H1 (cell line): Measurements from ENCODE around the gene EXOC6. TPM values are rescaled to one million over a fixed set of nuclear protein-coding genes. Genes with fewer than 3 reads are reported as not detected.

Source experiments
- CTCF ChIA-PET: fragments of 300-600 bp; sonication (Branson Sonifier 250); formaldehyde crosslinking; loops from one replicate; lab custom pipeline; 2021; ENCODE audit not compliant: partially characterized antibody; lab: Charles Lee
- POLR2A ChIA-PET: fragments of 300-600 bp; sonication (Branson Sonifier 250); formaldehyde crosslinking; loops from one replicate; lab custom pipeline; 2021; ENCODE audit warnings: inconsistent platforms; ENCODE audit not compliant: partially characterized antibody; lab: Charles Lee
- DNase-seq, 2 experiments: peaks; one replicate each; pipeline versions ENCODE4 v3.0.0 to v3.0.0-alpha.2; 2010 to 2022; ENCODE audit warnings: low spot score in 2 of 2, low read depth in 1 of 2, mixed read lengths in 1 of 2
- FAIRE-seq: peaks from 2 replicates; lab custom pipeline; 2011; peaks lifted over from hg19 to GRCh38; lab: Jason Lieb, UNC
- H2AFZ ChIP-seq: 2 replicates; pipeline ENCODE4 v1.8.1; 2012; ENCODE audit warnings: low read length, inconsistent platforms
- H2AK5ac ChIP-seq: 2 replicates; pipeline ENCODE4 v1.6.1; 2013; ENCODE audit warnings: low read depth, low read length
- H2BK120ac ChIP-seq: replicated peaks from 2 replicates; pipeline ENCODE3; 2013; ENCODE audit warnings: low read depth, low read length, inconsistent platforms
- H2BK12ac ChIP-seq: 2 replicates; pipeline ENCODE4 v1.6.1; 2013; ENCODE audit warnings: low read depth, low read length
- H2BK15ac ChIP-seq: 2 replicates; pipeline ENCODE4 v1.6.1; 2013; ENCODE audit warnings: low read length
- H2BK20ac ChIP-seq: 2 replicates; pipeline ENCODE4 v1.6.1; 2013; ENCODE audit warnings: low read length
- H2BK5ac ChIP-seq: 2 replicates; pipeline ENCODE4 v1.6.1; 2013; ENCODE audit warnings: low read depth, low read length
- H3K14ac ChIP-seq: 2 replicates; pipeline ENCODE4 v1.6.1; 2013; ENCODE audit warnings: inconsistent platforms; ENCODE audit not compliant: insufficient read length
- H3K18ac ChIP-seq: 2 replicates; pipeline ENCODE4 v1.6.1; 2013; ENCODE audit warnings: low read length; ENCODE audit errors: extremely low read depth
- H3K23ac ChIP-seq: 2 replicates; pipeline ENCODE4 v1.6.1; 2013; ENCODE audit warnings: inconsistent platforms; ENCODE audit not compliant: insufficient read length
- H3K23me2 ChIP-seq: 2 replicates; pipeline ENCODE4 v1.6.1; 2013; ENCODE audit warnings: low read depth, low read length
- H3K27ac ChIP-seq: 2 replicates; pipeline ENCODE4 v1.6.1; 2011; ENCODE audit warnings: low read depth, low read length, inconsistent platforms
- H3K27me3 ChIP-seq, 4 experiments: replicated peaks in 1 of 4; 1 replicate in 1 of 4; 2 replicates in 3 of 4; pipeline versions ENCODE4 v1.6.1 to v1.8.1; 2011 to 2013; ENCODE audit warnings: low read length in 3 of 4, mild to moderate bottlenecking in 3 of 4, inconsistent platforms in 2 of 4, mixed read lengths in 2 of 4, moderate library complexity in 1 of 4; ENCODE audit not compliant: control insufficient read depth in 3 of 4, insufficient read depth in 3 of 4; ENCODE audit errors: extremely low read depth in 1 of 4
- H3K36me3 ChIP-seq, 4 experiments: 2 replicates each; pipeline versions ENCODE4 v1.6.1 to v1.8.1; 2011 to 2013; ENCODE audit warnings: mild to moderate bottlenecking in 4 of 4, low read length in 3 of 4, moderate library complexity in 2 of 4, control low read depth in 1 of 4, inconsistent platforms in 1 of 4; ENCODE audit not compliant: insufficient read depth in 4 of 4, control insufficient read depth in 2 of 4
- H3K4ac ChIP-seq: replicated peaks from 2 replicates; pipeline ENCODE3; 2013; ENCODE audit warnings: low read length, low read depth, mixed read lengths, inconsistent platforms; ENCODE audit not compliant: insufficient read length
- H3K4me1 ChIP-seq, 4 experiments: replicated peaks in 1 of 4; 1 replicate in 1 of 4; 2 replicates in 3 of 4; pipeline versions ENCODE4 v1.6.1 to v1.8.1; 2011 to 2013; ENCODE audit warnings: low read length in 3 of 4, inconsistent platforms in 2 of 4, mixed read lengths in 1 of 4; ENCODE audit not compliant: insufficient read depth in 4 of 4, control insufficient read depth in 3 of 4
- H3K4me2 ChIP-seq, 2 experiments: 2 replicates each; pipeline versions ENCODE4 v1.6.1 to v1.8.1; 2011 to 2013; ENCODE audit warnings: low read depth in 2 of 2, low read length in 2 of 2, control low read depth in 1 of 2, inconsistent platforms in 1 of 2, mild to moderate bottlenecking in 1 of 2; ENCODE audit not compliant: insufficient read depth in 1 of 2
- H3K4me3 ChIP-seq, 4 experiments: fragments of 200-600, 300-600 bp in 1 of 4; sonication (generic), shearing (Covaris generic), sonication (Bioruptor Twin) in 1 of 4; 2 replicates each; pipeline versions ENCODE4 v1.5.1 to v1.8.1; 2011 to 2016; ENCODE audit warnings: low read length in 4 of 4, low read depth in 3 of 4, control low read depth in 2 of 4, inconsistent platforms in 2 of 4, mild to moderate bottlenecking in 2 of 4, mixed read lengths in 1 of 4, moderate library complexity in 1 of 4; ENCODE audit not compliant: insufficient read depth in 2 of 4; ENCODE audit errors: extremely low read depth in 1 of 4
- H3K56ac ChIP-seq: replicated peaks from 2 replicates; pipeline ENCODE3; 2013; ENCODE audit warnings: low read depth, mild to moderate bottlenecking, mixed read lengths, low read length, inconsistent platforms; ENCODE audit not compliant: insufficient read length
- H3K79me1 ChIP-seq: 2 replicates; pipeline ENCODE4 v1.6.1; 2013; ENCODE audit warnings: low read depth, low read length, control low read depth
- H3K79me2 ChIP-seq, 2 experiments: 2 replicates each; pipeline versions ENCODE4 v1.6.1 to v1.8.1; 2012 to 2013; ENCODE audit warnings: low read length in 2 of 2, mild to moderate bottlenecking in 2 of 2, inconsistent platforms in 1 of 2; ENCODE audit not compliant: insufficient read depth in 2 of 2, control insufficient read depth in 1 of 2
- H3K9ac ChIP-seq, 4 experiments: replicated peaks in 1 of 4; 1 replicate in 1 of 4; 2 replicates in 3 of 4; pipeline versions ENCODE4 v1.6.1 to v1.8.1; 2011 to 2013; ENCODE audit warnings: low read depth in 3 of 4, low read length in 3 of 4, control low read depth in 2 of 4, mild to moderate bottlenecking in 2 of 4, moderate library complexity in 2 of 4, inconsistent platforms in 1 of 4; ENCODE audit errors: extremely low read depth in 1 of 4
- H3K9me3 ChIP-seq, 2 experiments: 2 replicates each; pipeline versions ENCODE4 v1.6.1 to v1.8.1; 2012 to 2013; ENCODE audit warnings: mild to moderate bottlenecking in 2 of 2, moderate library complexity in 2 of 2, control low read depth in 1 of 2, inconsistent platforms in 1 of 2, low read depth in 1 of 2, low read length in 1 of 2, mixed read lengths in 1 of 2; ENCODE audit not compliant: insufficient read depth in 2 of 2
- H4K20me1 ChIP-seq, 2 experiments: replicated peaks in 1 of 2; 2 replicates each; pipeline versions ENCODE3 to v1.8.1; 2011 to 2013; ENCODE audit warnings: inconsistent platforms in 2 of 2, low read length in 2 of 2, mild to moderate bottlenecking in 1 of 2; ENCODE audit not compliant: insufficient read depth in 2 of 2, control insufficient read depth in 1 of 2
- H4K5ac ChIP-seq: 2 replicates; pipeline ENCODE4 v1.6.1; 2013; ENCODE audit warnings: low read length, low read depth, mixed read lengths, inconsistent platforms; ENCODE audit not compliant: insufficient read length
- H4K8ac ChIP-seq: 2 replicates; pipeline ENCODE4 v1.8.0; 2013; ENCODE audit warnings: mild to moderate bottlenecking, moderate library complexity, low read length, inconsistent platforms; ENCODE audit not compliant: insufficient read depth; ENCODE audit errors: extremely low read depth
- H4K91ac ChIP-seq: replicated peaks from 2 replicates; pipeline ENCODE3; 2013; ENCODE audit warnings: low read length, mixed read lengths, inconsistent platforms; ENCODE audit not compliant: insufficient read length
- CBX8 ChIP-seq: fragments of 300-800, 300-1000 bp; sonication (generic); IDR thresholded peaks from 2 replicates; pipeline ENCODE4 v1.7.1; 2016; ENCODE audit warnings: low read depth, low read length, borderline replicate concordance
- EGR1 ChIP-seq: IDR thresholded peaks from 2 replicates; pipeline ENCODE4 v1.6.1; 2011; ENCODE audit warnings: low read depth, low read length, borderline replicate concordance
- HDAC2 ChIP-seq, 2 experiments: fragments of 300-600 bp in 1 of 2; sonication (generic) in 1 of 2; IDR thresholded peaks; 2 replicates each; pipeline ENCODE4 v1.6.1; 2011 to 2012; ENCODE audit warnings: low read depth in 2 of 2, low read length in 2 of 2, mild to moderate bottlenecking in 2 of 2, moderate library complexity in 2 of 2, borderline replicate concordance in 1 of 2, inconsistent platforms in 1 of 2
- HDAC6 ChIP-seq: IDR thresholded peaks from one replicate; pipeline ENCODE4 v1.7.1; 2012; ENCODE audit warnings: low read depth, mild to moderate bottlenecking, inconsistent platforms, low read length, moderate library complexity
- JUND ChIP-seq: IDR thresholded peaks from 2 replicates; pipeline ENCODE4 v1.6.1; 2011; ENCODE audit warnings: mild to moderate bottlenecking, improper control_type of control experiment, low read length
- PHF8 ChIP-seq: fragments of 200-600 bp; sonication (generic); conservative IDR thresholded peaks from 2 replicates; pipeline ENCODE4 v1.7.1; 2012; ENCODE audit warnings: low read depth, mild to moderate bottlenecking, inconsistent platforms, low read length, moderate library complexity
- RBBP5 ChIP-seq: IDR thresholded peaks from 2 replicates; pipeline ENCODE4 v1.7.1; 2012; ENCODE audit warnings: low read depth, mild to moderate bottlenecking, inconsistent platforms, low read length, moderate library complexity, borderline replicate concordance
- SP2 ChIP-seq: IDR thresholded peaks from 2 replicates; pipeline ENCODE4 v1.6.1; 2012; ENCODE audit warnings: mild to moderate bottlenecking, low read length, inconsistent platforms
- TEAD4 ChIP-seq: IDR thresholded peaks from 2 replicates; pipeline ENCODE4 v1.6.1; 2012; ENCODE audit warnings: low read depth, low read length, inconsistent platforms, mixed read lengths
- YY1 ChIP-seq: IDR thresholded peaks from 2 replicates; pipeline ENCODE4 v1.6.1; 2011; ENCODE audit warnings: low read depth, mild to moderate bottlenecking, low read length
- WGBS, 2 experiments: shearing (Covaris generic) in 1 of 2; methylation state at CpG; one replicate each; pipeline versions ENCODE4 v1.1.6 to v1.1.7; 2013 to 2015; ENCODE audit warnings: low lambda C conversion rate in 2 of 2, mixed read lengths in 2 of 2, inconsistent platforms in 1 of 2, low coverage in 1 of 2, missing lambda C conversion rate in 1 of 2; ENCODE audit not compliant: insufficient replicate concordance in 2 of 2, insufficient coverage in 1 of 2, insufficient read length in 1 of 2; ENCODE audit errors: extremely low coverage in 1 of 2, missing lambda C conversion rate in 1 of 2; 5-methylcytosine and 5-hydroxymethylcytosine counted together
- polyA plus RNA-seq, 7 experiments: library from polyadenylated mRNA; depleted of rRNA in 3 of 7; stranded (reverse) in 5 of 7; unstranded in 2 of 7; fragments of >200 nt in 5 of 7; fragments of 200-250 nt in 2 of 7; gene quantifications; 1 replicate in 5 of 7; 2 replicates in 1 of 7; 4 replicates in 1 of 7; pipeline versions ENCODE4 v1.2.1 to v1.2.3, GENCODE V29; 2011 to 2013; ENCODE audit warnings: missing spikeins in 2 of 7, mixed read lengths in 2 of 7
- total RNA-seq: library from RNA; stranded (reverse); fragmentation: NEBNext Ultra II Directional; extraction: Animal tissue kit (Norgen Biotek cat#: 25700); gene quantifications from 2 replicates; pipeline ENCODE4 v1.2.1, GENCODE V29; 2021
- TF ChIP-seq, protein P1 (sequence below), 3 experiments: IDR thresholded peaks; 1 replicate in 2 of 3; 2 replicates in 1 of 3; pipeline versions ENCODE4 v1.5.1 to v1.6.1; 2011; ENCODE audit warnings: low read length in 3 of 3, mild to moderate bottlenecking in 3 of 3, inconsistent platforms in 2 of 3, low read depth in 1 of 3, moderate library complexity in 1 of 3; ENCODE audit not compliant: insufficient read depth in 1 of 3; ENCODE audit errors: control extremely low read depth in 1 of 3

EXOC6 gene
- total and polyA plus RNA-seq, 2 of the 8 experiments (the other 6 are each of a cell fraction or from before 2014, with no cell fraction given): 1.7 to 4.5 TPM

DNA sequence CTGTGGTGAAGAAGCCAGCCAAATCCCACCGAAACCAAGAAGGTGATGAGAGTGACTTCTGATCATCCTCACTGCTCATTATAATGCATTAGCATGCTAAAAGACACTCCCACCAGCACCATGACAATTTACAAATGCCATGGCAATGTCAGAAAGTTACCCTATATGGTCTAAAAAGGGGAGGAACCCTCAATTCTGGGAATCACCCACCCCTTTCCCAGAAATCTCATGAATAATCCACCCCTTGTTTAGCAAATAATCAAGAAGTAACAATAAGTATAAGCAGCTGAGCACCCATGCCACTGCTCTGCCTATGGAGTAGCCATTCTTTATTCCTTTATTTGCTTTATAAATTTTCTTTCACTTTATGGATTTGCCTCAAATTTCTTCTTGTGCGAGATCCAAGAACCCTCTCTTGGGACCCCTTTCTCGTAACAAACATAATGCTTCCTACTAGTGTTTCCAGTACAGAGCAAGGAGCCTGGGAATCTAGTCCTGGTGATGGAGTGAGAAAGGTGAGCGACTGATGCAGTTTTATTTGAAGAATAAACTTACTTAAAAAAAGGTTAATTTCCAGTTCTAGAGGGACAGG lies 18.4 kb upstream of the EXOC6 start:
- Histone ChIP-seq H3K4me1 (no peaks in the 10 kb centered on the region), H4K5ac (no peak overlapping the region), H3K79me1 (no peaks in the 10 kb centered on the region), H3K36me3 (no peaks in the 10 kb centered on the region), H3K4me2 (no peak overlapping the region), H3K9me3 (no peaks in the 10 kb centered on the region), H3K27me3 (no peaks in the 10 kb centered on the region), H4K8ac (no peak overlapping the region), H2BK120ac (no peak overlapping the region), H3K14ac (no peak overlapping the region), H2BK5ac (no peak overlapping the region), H3K79me2 (no peaks in the 10 kb centered on the region), H3K56ac (no peak overlapping the region), H3K9ac (no peak overlapping the region), H2AFZ (no peak overlapping the region), H2BK20ac (no peak overlapping the region), H3K4ac (no peak overlapping the region), H3K27ac (no peak overlapping the region), H2BK15ac (no peak overlapping the region), H2AK5ac (no peak overlapping the region), H3K23me2 (no peaks in the 10 kb centered on the region), H3K4me3 (no peak overlapping the region), H3K18ac (no peak overlapping the region), H3K23ac (no peak overlapping the region), H4K20me1 (no peaks in the 10 kb centered on the region), H4K91ac (no peak overlapping the region), H2BK12ac (no peak overlapping the region)
- 87% methylated on average over 4 of the region's 4 CpGs; no CpG with 5 or more reads in 1 of the 2 experiments for WGBS, 2 experiments
- DNase-seq: no peak
- ChIA-PET CTCF (interaction anchor here (2.0 to 3.6 kb wide), 2 partner anchors 8 to 13 kb away, joined by 7 to 25 read pairs; no protein-coding TSS in a partner anchor), POLR2A (no interaction called here)
- FAIRE-seq: no peak
- TF ChIP-seq RBBP5 (no peak), PHF8 (no peak), SP2 (no peak), EGR1 (no peak), YY1 (no peak), HDAC6 (no peak), TEAD4 (no peak), JUND (no peak), CBX8 (no peak), HDAC2 (IDR thresholded peaks at IDR 0.05; ENCODE audit: borderline replicate concordance in 1 of 2, low read depth in 2 of 2, low read length in 2 of 2) (no peak)
- TF ChIP-seq, protein P1, sequence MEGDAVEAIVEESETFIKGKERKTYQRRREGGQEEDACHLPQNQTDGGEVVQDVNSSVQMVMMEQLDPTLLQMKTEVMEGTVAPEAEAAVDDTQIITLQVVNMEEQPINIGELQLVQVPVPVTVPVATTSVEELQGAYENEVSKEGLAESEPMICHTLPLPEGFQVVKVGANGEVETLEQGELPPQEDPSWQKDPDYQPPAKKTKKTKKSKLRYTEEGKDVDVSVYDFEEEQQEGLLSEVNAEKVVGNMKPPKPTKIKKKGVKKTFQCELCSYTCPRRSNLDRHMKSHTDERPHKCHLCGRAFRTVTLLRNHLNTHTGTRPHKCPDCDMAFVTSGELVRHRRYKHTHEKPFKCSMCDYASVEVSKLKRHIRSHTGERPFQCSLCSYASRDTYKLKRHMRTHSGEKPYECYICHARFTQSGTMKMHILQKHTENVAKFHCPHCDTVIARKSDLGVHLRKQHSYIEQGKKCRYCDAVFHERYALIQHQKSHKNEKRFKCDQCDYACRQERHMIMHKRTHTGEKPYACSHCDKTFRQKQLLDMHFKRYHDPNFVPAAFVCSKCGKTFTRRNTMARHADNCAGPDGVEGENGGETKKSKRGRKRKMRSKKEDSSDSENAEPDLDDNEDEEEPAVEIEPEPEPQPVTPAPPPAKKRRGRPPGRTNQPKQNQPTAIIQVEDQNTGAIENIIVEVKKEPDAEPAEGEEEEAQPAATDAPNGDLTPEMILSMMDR (IDR thresholded peaks at IDR 0.05; ENCODE audit: control extremely low read depth in 1 of 3, insufficient read depth in 1 of 3, low read depth in 1 of 3, low read length in 3 of 3): no peak
